Mammary epithelial cell (primary cell): ENCODE measurements around the gene YJU2.

ENCODE experiments used
- CTCF ChIP-seq, 2 donors: IDR thresholded peaks in 1 of 2; conservative IDR thresholded peaks in 1 of 2; 2 replicates each; pipeline ENCODE4 v1.5.1; 2011 to 2012; ENCODE audit warnings: inconsistent platforms in 2 of 2, low read length in 2 of 2, mild to moderate bottlenecking in 2 of 2, control low read depth in 1 of 2, low read depth in 1 of 2; ENCODE audit not compliant: insufficient read depth in 1 of 2; ENCODE audit errors: extremely low read depth in 1 of 2
- EZH2 ChIP-seq: IDR thresholded peaks from 2 replicates; pipeline ENCODE4 v1.6.1; 2012; ENCODE audit warnings: low read length, inconsistent platforms, borderline replicate concordance

DNA sequence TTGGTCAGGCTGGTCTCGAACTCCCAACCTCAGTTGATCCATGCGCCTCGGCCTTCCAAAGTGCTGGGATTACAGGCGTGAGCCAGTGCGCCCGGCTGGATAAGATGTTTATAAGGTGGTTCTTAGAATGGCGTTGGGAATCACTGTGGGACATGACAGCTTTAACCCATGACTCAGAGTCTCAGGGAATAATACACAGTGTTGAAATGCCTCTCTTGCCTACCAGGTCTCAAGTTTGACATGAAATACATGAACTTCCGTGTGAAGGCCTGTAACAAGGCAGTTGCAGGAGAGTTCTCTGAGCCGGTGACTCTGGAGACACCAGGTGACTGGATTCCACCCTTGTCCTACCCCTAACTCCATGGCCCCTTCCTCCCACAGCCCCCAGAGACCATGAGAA, 70.1 kb downstream of the YJU2 start:
- TF ChIP-seq CTCF (conservative IDR thresholded peaks at IDR 0.05 in 1 of 2, IDR thresholded peaks at IDR 0.05 in 1 of 2; ENCODE audit: extremely low read depth in 1 of 2, insufficient read depth in 1 of 2, low read depth in 1 of 2, low read length in 2 of 2) (no peak), EZH2 (no peak)
